Lower leg skin (tissue), 4 donors: Measurements from ENCODE around the gene IRF2. TPM values are rescaled to one million over a fixed set of nuclear protein-coding genes. Genes with fewer than 3 reads are reported as not detected.

Experiments
- DNase-seq, 2 donors: peaks; one replicate each; pipeline ENCODE4 v3.0.0-alpha.2; 2019; ENCODE audit warnings: low spot score in 2 of 2
- H3K4me3 ChIP-seq: fragments of 200-600 bp; sonication (generic); 2 replicates; pipeline ENCODE4 v1.5.1; 2017; ENCODE audit warnings: mild to moderate bottlenecking, low read depth; ENCODE audit not compliant: poor library complexity, severe bottlenecking
- POLR2A ChIP-seq, 2 donors: fragments of 450-650 bp; IDR thresholded peaks; one replicate each; pipeline ENCODE4 v1.6.1; 2016 to 2017; ENCODE audit warnings: antibody characterized with exemption in 2 of 2, mild to moderate bottlenecking in 1 of 2, moderate library complexity in 1 of 2
- WGBS, 2 donors: methylation state at CpG; one replicate each; pipeline ENCODE4 v1.1.5; 2018; 5-methylcytosine and 5-hydroxymethylcytosine counted together
- intact Hi-C: fragments of 100-400 bp; cut with DNase I; formaldehyde crosslinking; loops from one replicate; pipeline ENCODE4 v1.15.0; 2023; ENCODE audit warnings: low total_unique reads
- total RNA-seq, 4 donors: library from RNA; depleted of rRNA; stranded (reverse); fragments of >200 nt; gene quantifications; one replicate each; pipeline ENCODE4 v1.1.0, GENCODE V29; 2016
- TF ChIP-seq, protein P1 (sequence below), 3 donors: fragments of 450-650 bp; IDR thresholded peaks; one replicate each; pipeline ENCODE4 v1.5.1; 2016; ENCODE audit warnings: antibody characterized with exemption in 3 of 3, mild to moderate bottlenecking in 3 of 3, moderate library complexity in 2 of 3

Gene IRF2
- total RNA-seq, 4 donors from 2014 or later: 31.6 to 44.0 (median 38.4) TPM

DNA sequence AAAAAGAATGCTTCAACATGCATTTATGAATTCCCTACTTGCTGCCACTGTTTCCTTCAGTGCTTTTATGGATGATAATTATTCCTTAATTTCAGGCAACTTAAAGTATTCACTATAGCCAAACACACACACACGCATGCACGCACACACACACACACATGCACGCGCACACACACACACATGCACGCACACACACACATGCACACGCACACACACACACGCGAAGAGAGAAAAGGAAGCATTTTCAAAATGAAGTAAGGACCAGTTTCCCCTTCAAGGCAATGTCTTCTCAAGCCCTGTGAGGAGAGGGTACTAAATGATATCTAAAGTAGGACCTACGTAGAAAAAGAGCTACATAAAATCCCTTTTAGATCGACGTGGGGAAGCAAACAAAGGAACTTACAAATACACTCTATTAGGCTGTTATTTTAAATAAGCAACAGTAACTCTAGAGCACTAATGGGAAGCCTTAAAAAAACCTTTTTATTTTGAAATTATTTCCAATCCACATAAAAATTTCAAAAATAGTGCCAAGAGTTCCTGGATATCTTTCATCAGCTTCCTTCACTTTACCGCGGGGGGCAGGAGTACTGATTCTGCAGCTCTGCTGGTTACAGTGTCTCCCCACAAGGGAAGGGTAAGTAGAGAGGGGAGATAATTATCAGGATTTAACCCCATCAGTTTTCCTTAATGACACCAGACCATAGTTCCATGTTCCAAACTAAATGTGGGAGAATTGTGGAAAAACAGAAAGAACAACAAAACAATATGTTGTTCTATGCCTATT, 13.7 kb downstream of the IRF2 start:
- no peak for DNase-seq
- WGBS, 2 donors: 77 to 78% methylated on average over 13 of the region's 13 CpGs
- H3K4me3 ChIP-seq: no peak overlapping the region
- TF ChIP-seq, protein P1, sequence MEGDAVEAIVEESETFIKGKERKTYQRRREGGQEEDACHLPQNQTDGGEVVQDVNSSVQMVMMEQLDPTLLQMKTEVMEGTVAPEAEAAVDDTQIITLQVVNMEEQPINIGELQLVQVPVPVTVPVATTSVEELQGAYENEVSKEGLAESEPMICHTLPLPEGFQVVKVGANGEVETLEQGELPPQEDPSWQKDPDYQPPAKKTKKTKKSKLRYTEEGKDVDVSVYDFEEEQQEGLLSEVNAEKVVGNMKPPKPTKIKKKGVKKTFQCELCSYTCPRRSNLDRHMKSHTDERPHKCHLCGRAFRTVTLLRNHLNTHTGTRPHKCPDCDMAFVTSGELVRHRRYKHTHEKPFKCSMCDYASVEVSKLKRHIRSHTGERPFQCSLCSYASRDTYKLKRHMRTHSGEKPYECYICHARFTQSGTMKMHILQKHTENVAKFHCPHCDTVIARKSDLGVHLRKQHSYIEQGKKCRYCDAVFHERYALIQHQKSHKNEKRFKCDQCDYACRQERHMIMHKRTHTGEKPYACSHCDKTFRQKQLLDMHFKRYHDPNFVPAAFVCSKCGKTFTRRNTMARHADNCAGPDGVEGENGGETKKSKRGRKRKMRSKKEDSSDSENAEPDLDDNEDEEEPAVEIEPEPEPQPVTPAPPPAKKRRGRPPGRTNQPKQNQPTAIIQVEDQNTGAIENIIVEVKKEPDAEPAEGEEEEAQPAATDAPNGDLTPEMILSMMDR (IDR thresholded peaks at IDR 0.05): no peak
- TF ChIP-seq POLR2A (IDR thresholded peaks at IDR 0.05): no peak
- intact Hi-C loops: no loop called here

- no peak overlapping the region for H3K4me3 ChIP-seq
- 92 to 96% methylated on average over 3 of the region's 3 CpGs for WGBS, 2 donors
- no peak for DNase-seq
- no peak for TF ChIP-seq POLR2A (IDR thresholded peaks at IDR 0.05)
- TF ChIP-seq, protein P1 (IDR thresholded peaks at IDR 0.05): no peak
- intact Hi-C loops: no loop called here
Observed at GRCh38 chr4:184459413-184459812, 14.9 kb downstream of the IRF2 start.

DNA sequence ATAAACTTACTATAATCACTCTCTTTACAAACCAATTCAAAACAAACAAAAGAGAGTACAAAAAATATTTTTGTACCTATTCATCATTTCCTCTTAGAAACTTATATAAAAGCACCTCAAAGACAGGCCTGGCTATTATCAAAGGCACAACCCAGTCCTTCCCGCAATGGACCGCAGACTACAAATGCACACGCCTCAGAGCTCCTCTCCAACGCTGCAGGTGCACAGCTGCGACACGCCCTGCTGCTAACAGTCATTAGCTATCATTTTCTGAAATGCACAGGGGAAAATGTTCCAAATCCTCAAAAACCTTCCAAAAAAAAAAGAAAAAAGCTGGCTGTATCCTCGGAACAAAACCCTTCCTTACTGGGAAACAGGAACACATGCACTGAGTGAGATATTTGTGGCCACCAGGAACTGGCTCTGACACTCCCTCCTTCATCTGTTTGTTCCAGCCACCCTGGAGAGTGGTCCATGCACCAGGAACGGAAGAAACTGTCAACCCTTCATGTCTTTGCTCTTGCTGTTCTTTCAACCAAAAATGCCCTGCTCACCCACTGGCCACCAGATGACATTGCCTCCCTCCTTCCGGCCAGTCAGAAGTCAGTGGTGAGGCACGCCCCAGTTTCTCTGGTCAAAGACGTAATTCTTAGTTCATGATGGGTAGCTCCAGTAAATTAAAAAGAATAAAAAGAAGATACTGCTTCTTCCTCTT, 16.7 kb downstream of the IRF2 start:
- intact Hi-C loops: no loop called here
- no peak overlapping the region for H3K4me3 ChIP-seq
- no peak for DNase-seq
- TF ChIP-seq, protein P1 (IDR thresholded peaks at IDR 0.05): no peak
- no peak for TF ChIP-seq POLR2A (IDR thresholded peaks at IDR 0.05)
- WGBS, 2 donors: 48 to 62% methylated on average over 11 of the region's 11 CpGs

DNA sequence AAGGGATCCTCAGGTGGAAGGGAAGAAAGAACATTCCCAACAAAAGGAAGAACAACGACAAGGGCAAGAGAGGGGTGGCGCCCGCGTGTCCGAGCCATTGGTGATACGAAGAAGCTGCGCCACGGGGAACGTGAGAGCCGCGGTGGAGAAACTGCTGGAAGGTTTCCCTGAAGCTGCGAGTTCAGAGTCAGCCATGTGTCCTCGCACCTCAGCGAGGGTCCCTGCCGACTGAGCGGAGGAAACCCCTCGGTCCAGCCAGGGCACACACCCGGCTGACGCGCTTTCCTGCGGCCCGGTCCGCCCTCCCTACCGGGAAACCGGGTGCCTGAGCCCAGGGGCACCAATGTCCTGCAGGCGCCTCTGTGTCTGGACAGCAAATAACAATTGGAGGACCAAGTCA, 18.0 kb downstream of the IRF2 start:
- H3K4me3 ChIP-seq: no peak overlapping the region
- DNase-seq: no peak
- TF ChIP-seq, protein P1 (IDR thresholded peaks at IDR 0.05): no peak
- no peak for TF ChIP-seq POLR2A (IDR thresholded peaks at IDR 0.05)
- WGBS, 2 donors: 94 to 95% methylated on average over 26 of the region's 26 CpGs
- intact Hi-C loops: no loop called here

DNA sequence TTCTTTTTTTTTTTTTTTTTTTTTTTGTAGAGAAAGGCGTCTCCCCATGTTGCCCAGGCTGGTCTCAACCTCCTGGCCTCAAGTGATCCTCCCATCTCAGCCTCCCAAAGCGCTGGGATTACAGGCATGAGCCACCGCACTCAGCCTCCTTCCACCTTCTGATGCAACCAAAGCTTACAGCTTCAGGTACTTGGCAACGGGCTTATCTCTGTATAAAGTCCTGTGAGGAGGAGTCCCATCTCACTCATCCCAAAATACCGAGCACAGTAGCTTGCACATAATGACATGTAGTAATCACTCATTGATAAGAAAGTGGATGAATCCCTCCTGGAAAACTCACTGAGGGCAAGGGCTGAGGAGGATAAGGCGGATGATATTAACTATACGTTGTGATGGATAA, 19.1 kb downstream of the IRF2 start:
- intact Hi-C loops: no loop called here
- WGBS, 2 donors: 89 to 94% methylated on average over 6 to 7 of the region's 7 CpGs
- DNase-seq: no peak
- H3K4me3 ChIP-seq: no peak overlapping the region
- TF ChIP-seq, protein P1 (IDR thresholded peaks at IDR 0.05): no peak
- no peak for TF ChIP-seq POLR2A (IDR thresholded peaks at IDR 0.05)
